Left lung (tissue), 10 donors: Measurements from ENCODE around the gene GNRH2. TPM values are rescaled to one million over a fixed set of nuclear protein-coding genes. Genes with fewer than 3 reads are reported as not detected.
"Not testable (repeated sequence)": the region's sequence is repeated elsewhere in the genome, so short reads cannot be mapped to it uniquely, and the experiment has no call there.

Source experiments
- ATAC-seq: fragments of 200-7000 bp; cut with Tn5 transposase; one replicate; pipeline ENCODE4 v1.9.1; 2020; ENCODE audit warnings: moderate library complexity
- DNase-seq, 4 donors: peaks; one replicate each; pipeline ENCODE4 v3.0.0-alpha.2; 2013 to 2020
- H3K27ac ChIP-seq, 2 donors: fragments of 200-600 bp; sonication (generic) in 1 of 2; one replicate each; pipeline versions ENCODE4 v1.5.0 to v1.8.0; 2020 to 2021
- H3K27me3 ChIP-seq, 2 donors: fragments of 200-600 bp; sonication (generic) in 1 of 2; one replicate each; pipeline versions ENCODE4 v1.5.0 to v1.8.0; 2020 to 2021
- H3K36me3 ChIP-seq, 2 donors: fragments of 200-600 bp; sonication (generic) in 1 of 2; one replicate each; pipeline versions ENCODE4 v1.5.0 to v1.8.0; 2020 to 2021
- H3K4me1 ChIP-seq, 2 donors: fragments of 200-600 bp; one replicate each; pipeline ENCODE4 v1.8.0; 2021
- H3K4me3 ChIP-seq, 2 donors: fragments of 200-600 bp; sonication (generic) in 1 of 2; one replicate each; pipeline versions ENCODE4 v1.5.0 to v1.8.0; 2020 to 2021; ENCODE audit warnings: mild to moderate bottlenecking in 1 of 2
- H3K9me3 ChIP-seq, 2 donors: fragments of 200-600 bp; sonication (generic) in 1 of 2; one replicate each; pipeline versions ENCODE4 v1.5.0 to v1.8.0; 2020 to 2021
- intact Hi-C, 2 donors: fragments of 100-400 bp; cut with DNase I; formaldehyde crosslinking; loops; one replicate each; pipeline versions ENCODE4 v1.11.2 to v1.14.2; 2022
- polyA plus RNA-seq, 6 donors: library from polyadenylated mRNA; unstranded; fragments of 120-200 nt; gene quantifications; one replicate each; pipeline ENCODE4 v1.2.1, GENCODE V29; 2013; ENCODE audit not compliant: insufficient read length in 6 of 6
- total RNA-seq, 2 donors: library from RNA; stranded (reverse); fragmentation: NEBNext Ultra II Directional; extraction: Animal tissue kit (Norgen Biotek cat#: 25700); gene quantifications; one replicate each; pipeline ENCODE4 v1.2.1, GENCODE V29; 2021
- TF ChIP-seq, protein P1 (sequence below), 2 donors: fragments of 200-600 bp; sonication (generic) in 1 of 2; IDR thresholded peaks; one replicate each; pipeline versions ENCODE4 v1.5.0 to v1.8.0; 2021; ENCODE audit warnings: antibody characterized with exemption in 2 of 2
- donor health status: DM: no; HTN: yes; CAD: no.
- donor health status: DM: no; HTN: no; CAD: no.

Gene GNRH2
- total and polyA plus RNA-seq, 8 donors, result 0.52 to 1.4 (median 0.65) TPM; not detected in 2

DNA sequence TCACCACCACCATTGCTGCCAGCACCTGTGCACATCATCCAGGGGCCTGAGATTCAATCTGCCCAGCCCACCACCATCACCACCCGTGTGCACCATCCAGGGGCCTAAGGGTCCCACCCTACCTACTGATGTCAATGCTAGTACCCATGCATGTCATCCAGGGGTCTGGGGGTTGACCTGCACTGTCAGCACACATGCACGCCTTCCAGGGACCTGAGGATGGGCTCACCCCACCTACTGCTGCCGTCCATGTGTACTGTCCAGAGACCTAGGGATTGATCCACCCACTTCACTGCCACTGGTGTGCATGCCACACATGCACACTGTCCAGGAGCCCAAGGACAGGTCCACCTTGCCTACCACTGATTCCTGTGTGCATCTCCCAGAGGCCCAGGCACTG is 16.1 kb downstream of the GNRH2 start:
- Histone ChIP-seq H3K4me3 (no peak overlapping the region), H3K27ac (no peak overlapping the region), H3K9me3 (no peaks in the 10 kb centered on the region), H3K4me1 (no peaks in the 10 kb centered on the region), H3K36me3 (no peaks in the 10 kb centered on the region), H3K27me3 (no peaks in the 10 kb centered on the region)
- ATAC-seq (no peak), DNase-seq (no peak)
- TF ChIP-seq, protein P1, sequence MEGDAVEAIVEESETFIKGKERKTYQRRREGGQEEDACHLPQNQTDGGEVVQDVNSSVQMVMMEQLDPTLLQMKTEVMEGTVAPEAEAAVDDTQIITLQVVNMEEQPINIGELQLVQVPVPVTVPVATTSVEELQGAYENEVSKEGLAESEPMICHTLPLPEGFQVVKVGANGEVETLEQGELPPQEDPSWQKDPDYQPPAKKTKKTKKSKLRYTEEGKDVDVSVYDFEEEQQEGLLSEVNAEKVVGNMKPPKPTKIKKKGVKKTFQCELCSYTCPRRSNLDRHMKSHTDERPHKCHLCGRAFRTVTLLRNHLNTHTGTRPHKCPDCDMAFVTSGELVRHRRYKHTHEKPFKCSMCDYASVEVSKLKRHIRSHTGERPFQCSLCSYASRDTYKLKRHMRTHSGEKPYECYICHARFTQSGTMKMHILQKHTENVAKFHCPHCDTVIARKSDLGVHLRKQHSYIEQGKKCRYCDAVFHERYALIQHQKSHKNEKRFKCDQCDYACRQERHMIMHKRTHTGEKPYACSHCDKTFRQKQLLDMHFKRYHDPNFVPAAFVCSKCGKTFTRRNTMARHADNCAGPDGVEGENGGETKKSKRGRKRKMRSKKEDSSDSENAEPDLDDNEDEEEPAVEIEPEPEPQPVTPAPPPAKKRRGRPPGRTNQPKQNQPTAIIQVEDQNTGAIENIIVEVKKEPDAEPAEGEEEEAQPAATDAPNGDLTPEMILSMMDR (IDR thresholded peaks at IDR 0.05), result no peak
- intact Hi-C loops, result loop anchor here in 1 of 2 donors (10.0 kb wide), 1 partner anchor 55 kb away; no protein-coding TSS in a partner anchor

DNA sequence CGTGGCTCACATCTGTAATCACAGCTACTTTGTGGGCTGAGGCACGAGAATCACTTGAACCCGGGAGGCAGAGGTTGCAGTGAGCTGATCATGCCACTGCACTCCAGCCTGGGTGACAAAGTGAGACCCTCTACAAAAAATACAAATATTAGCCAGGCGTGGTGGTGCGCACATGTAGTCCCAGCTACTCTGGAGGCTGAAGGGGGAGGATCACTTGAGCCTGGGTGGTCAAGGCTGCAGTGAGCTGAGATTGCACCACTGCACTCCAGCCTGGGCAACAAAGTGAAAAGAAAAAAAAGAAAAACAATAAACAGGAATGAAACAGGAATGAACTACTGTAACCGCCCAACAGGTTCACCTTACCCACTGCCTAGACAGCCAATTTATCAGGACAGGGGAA is 20.7 kb downstream of the GNRH2 start:
- H3K27ac ChIP-seq, H3K4me3 ChIP-seq, H3K27me3 ChIP-seq, H3K9me3 ChIP-seq, DNase-seq, H3K36me3 ChIP-seq, ATAC-seq, H3K4me1 ChIP-seq, intact Hi-C loops: not testable (repeated sequence)

DNA sequence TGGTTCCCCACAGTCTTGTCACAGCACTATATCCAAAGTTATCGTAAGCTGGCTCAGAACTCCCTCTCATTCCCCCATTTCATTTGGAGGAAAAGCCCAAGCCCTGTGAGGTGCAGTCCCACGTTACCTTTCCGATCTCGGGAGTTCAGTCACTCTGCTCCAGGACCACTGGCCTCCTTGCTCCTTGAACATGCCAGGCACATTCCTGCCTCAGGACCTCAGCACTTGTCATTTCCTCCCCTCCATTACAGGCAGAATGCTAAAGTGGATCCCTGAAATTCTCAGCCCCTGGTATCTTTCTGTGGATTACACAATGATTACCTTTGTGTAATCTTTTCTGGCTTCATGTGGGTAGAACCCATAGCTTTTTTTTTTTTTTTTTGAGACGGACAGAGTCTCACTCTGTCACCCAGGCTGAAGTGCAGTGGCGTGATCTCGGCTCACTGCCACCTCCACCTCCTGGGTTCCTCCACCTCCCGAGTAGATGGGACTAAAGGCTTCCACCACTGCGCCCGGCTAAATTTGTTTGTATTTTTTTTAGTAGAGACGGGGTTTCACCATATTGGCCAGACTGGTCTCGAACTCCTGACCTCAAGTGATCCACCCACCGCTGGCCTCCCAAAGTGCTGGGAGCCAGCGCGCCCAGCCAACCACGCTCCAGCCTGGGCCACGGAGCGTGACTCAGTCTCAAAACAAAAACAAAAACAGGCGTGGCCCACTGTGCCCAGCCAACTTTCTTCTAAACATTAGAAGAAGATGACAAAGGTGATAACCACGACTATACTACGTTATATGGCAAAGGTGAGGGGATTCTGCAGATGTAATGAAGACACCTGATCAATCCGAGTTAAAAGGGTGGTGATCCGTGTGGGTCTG is 24.0 kb downstream of the GNRH2 start:
- DNase-seq (no peak), ATAC-seq (no peak)
- TF ChIP-seq, protein P1 (IDR thresholded peaks at IDR 0.05), result no peak
- intact Hi-C loops, result no loop called here
- H3K4me1 ChIP-seq, result peaks cover 5 to 13% of the 10 kb centered on the region in 2 donors
- no peaks in the 10 kb centered on the region for H3K36me3 ChIP-seq
- H3K9me3 ChIP-seq, result no peaks in the 10 kb centered on the region
- peaks cover 10 to 24% of the 10 kb centered on the region in 2 donors for H3K27me3 ChIP-seq
- no peak overlapping the region for H3K4me3 ChIP-seq
- no peak overlapping the region for H3K27ac ChIP-seq

DNA sequence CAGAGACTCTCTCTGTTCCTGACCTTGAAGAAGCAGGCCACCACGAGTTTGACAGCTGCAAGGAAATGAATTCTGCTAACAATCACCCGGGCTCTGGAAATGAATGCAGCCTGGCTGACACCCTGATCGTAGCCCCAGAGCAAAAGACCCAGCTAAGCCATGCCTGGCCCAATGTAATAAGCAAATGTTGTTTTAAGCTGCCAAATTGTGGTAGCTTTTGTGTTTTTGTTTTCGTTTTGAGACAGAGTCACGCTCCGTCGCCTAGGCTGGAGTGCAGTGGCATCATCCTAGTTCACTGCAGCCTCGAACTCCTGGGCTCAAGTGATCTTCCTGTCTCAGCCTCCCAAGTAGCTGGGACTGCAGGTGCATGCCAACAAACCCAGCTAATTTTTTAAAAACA is 24.7 kb downstream of the GNRH2 start:
- H3K27me3 ChIP-seq, result peaks cover 14 to 31% of the 10 kb centered on the region in 2 donors
- TF ChIP-seq, protein P1 (IDR thresholded peaks at IDR 0.05), result no peak
- H3K4me3 ChIP-seq, result no peak overlapping the region
- DNase-seq (no peak), ATAC-seq (no peak)
- H3K9me3 ChIP-seq, result no peaks in the 10 kb centered on the region
- H3K36me3 ChIP-seq, result no peaks in the 10 kb centered on the region
- H3K27ac ChIP-seq, result no peak overlapping the region
- peaks cover 5 to 17% of the 10 kb centered on the region in 2 donors for H3K4me1 ChIP-seq
- intact Hi-C loops, result no loop called here

DNA sequence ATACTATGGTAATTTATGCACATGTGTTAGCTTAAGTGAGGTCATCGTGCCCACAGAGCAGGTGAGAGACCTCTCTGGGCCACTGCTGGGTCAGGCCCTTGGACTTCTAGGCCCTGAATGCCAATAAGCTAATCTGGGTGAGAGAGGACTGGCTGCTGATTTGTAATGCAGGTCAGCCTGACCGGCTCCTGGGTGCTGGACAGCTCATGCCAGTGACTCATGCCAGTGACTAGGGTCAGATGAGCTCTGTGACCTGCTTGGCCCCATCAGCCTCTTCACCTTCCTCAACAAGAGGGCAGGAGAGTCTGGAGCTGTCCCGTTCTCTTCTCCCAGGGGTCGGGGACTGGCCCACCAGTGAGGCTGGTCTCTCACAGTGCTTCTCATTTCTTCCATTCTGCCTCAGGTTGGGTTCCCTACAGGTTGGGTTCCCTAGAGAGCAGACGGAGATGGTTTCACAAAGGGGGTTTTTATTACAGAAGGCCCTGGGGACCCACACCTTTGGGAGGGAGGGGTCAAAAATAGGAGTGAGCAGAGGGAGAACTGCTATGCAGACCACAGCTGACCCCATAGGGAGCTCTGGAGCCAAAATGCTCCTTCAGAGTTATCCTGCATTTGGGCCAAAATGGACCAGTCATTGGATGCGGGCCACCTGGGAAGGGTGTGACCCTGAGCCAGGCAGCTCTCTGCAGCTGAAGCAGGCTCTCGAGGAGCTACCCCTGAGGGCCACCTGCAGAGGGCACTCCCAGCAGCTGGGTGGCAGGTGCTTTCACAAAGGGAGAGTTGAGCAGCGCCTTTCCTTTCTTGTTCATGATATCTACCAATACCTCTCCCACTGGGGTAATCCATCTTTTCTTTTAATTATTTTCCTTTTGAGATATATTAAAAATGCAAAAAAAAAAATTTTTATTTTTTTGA is 25.8 kb downstream of the GNRH2 start:
- no peak for DNase-seq
- no peak overlapping the region for H3K27ac ChIP-seq
- no peaks in the 10 kb centered on the region for H3K9me3 ChIP-seq
- no peaks in the 10 kb centered on the region for H3K36me3 ChIP-seq
- intact Hi-C loops, result no loop called here
- ATAC-seq, result peak; percentile 25
- no peak overlapping the region for H3K4me3 ChIP-seq
- peaks cover 14 to 39% of the 10 kb centered on the region in 2 donors for H3K27me3 ChIP-seq
- TF ChIP-seq, protein P1 (IDR thresholded peaks at IDR 0.05), result no peak
- H3K4me1 ChIP-seq, result peaks cover 5 to 17% of the 10 kb centered on the region in 2 donors
